Measurements from ENCODE around the gene RBM23.

DNA sequence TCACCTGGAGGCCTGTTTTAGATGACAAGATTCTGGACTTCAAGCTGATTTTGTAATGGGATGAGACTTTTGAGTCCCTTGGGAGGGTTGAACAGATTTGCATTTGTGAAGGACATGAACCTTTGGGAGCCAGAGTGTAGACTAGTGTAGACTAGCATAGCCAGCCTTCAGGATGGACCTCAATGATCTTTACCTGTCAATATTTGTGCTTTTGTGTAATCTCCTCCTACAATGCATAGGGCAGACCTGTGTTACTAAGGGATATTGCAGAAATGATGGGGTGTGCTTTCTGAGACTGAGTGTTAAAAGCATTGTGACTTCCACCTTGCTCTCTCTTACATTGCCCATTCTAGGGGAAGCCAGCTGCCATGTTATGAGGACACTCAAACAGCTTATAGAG, 57.3 kb downstream of the RBM23 start:
- TF ChIP-seq, protein P1, sequence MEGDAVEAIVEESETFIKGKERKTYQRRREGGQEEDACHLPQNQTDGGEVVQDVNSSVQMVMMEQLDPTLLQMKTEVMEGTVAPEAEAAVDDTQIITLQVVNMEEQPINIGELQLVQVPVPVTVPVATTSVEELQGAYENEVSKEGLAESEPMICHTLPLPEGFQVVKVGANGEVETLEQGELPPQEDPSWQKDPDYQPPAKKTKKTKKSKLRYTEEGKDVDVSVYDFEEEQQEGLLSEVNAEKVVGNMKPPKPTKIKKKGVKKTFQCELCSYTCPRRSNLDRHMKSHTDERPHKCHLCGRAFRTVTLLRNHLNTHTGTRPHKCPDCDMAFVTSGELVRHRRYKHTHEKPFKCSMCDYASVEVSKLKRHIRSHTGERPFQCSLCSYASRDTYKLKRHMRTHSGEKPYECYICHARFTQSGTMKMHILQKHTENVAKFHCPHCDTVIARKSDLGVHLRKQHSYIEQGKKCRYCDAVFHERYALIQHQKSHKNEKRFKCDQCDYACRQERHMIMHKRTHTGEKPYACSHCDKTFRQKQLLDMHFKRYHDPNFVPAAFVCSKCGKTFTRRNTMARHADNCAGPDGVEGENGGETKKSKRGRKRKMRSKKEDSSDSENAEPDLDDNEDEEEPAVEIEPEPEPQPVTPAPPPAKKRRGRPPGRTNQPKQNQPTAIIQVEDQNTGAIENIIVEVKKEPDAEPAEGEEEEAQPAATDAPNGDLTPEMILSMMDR (IDR thresholded peaks at IDR 0.05): no peak
- no peak for TF ChIP-seq EZH2 (IDR thresholded peaks at IDR 0.05)
- no peak for TF ChIP-seq EZH2phosphoT487 (IDR thresholded peaks at IDR 0.05)
